Vagina (tissue), 2 donors: ENCODE data around the gene NUDT16.

Experiments used
- POLR2A ChIP-seq, 2 donors: fragments of 450-650 bp; IDR thresholded peaks; one replicate each; pipeline ENCODE4 v1.6.1; 2017; ENCODE audit warnings: antibody characterized with exemption in 2 of 2, mild to moderate bottlenecking in 2 of 2, moderate library complexity in 2 of 2
- TF ChIP-seq, protein P1 (sequence below), 3 experiments: fragments of 450-650 bp in 2 of 3; fragments of 200-600 bp in 1 of 3; sonication (generic) in 1 of 3; IDR thresholded peaks; one replicate each; pipeline ENCODE4 v1.5.1; 2017 to 2019; ENCODE audit warnings: antibody characterized with exemption in 3 of 3, mild to moderate bottlenecking in 2 of 3, moderate library complexity in 2 of 3

DNA sequence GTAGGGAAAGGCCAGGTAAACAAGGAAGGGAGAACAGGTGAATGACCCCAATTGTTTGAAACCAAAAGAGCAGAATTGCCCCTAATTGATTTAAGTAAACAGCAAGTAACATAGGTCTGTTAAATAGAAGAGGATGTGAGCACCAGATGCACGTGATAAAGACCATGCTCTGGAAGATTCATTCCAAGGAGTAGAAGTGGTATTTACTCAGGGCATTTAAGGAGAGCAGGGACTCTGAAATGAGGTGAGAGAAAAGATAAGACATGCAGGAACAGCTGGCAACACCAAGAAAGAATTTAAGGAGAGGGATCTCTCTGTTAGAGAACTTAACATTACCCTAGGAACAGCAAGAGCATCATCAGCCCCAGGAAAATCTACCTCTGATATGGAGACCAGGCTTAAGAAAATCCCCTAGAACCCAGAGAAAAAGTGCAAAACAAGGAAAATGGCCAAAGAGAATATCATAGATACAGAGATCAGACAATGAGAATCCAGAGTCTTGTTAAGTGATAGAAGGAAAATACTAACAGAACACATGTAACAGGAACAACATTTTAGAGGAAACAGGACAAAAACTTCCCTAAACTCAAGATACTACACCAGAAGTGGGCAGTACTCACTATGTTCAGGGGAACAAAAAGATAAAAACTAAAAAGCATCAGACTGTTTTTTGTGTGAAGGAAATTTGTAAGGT is 6.4 kb downstream of the NUDT16 start:
- TF ChIP-seq, protein P1, sequence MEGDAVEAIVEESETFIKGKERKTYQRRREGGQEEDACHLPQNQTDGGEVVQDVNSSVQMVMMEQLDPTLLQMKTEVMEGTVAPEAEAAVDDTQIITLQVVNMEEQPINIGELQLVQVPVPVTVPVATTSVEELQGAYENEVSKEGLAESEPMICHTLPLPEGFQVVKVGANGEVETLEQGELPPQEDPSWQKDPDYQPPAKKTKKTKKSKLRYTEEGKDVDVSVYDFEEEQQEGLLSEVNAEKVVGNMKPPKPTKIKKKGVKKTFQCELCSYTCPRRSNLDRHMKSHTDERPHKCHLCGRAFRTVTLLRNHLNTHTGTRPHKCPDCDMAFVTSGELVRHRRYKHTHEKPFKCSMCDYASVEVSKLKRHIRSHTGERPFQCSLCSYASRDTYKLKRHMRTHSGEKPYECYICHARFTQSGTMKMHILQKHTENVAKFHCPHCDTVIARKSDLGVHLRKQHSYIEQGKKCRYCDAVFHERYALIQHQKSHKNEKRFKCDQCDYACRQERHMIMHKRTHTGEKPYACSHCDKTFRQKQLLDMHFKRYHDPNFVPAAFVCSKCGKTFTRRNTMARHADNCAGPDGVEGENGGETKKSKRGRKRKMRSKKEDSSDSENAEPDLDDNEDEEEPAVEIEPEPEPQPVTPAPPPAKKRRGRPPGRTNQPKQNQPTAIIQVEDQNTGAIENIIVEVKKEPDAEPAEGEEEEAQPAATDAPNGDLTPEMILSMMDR (IDR thresholded peaks at IDR 0.05), result no peak
- no peak for TF ChIP-seq POLR2A (IDR thresholded peaks at IDR 0.05)
